GM23338 (cell line): Measurements from ENCODE around the gene MT1B. TPM values are rescaled to one million over a fixed set of nuclear protein-coding genes. Genes with fewer than 3 reads are reported as not detected.
A peak's percentile ranks its signal among the peaks of the same experiment; 100 is the strongest.

ENCODE experiments used
- ATAC-seq: fragments of 200-7000 bp; cut with Tn5 transposase; 3 replicates; pipeline ENCODE4 v1.9.1; 2020
- DNase-seq: peaks from one replicate; pipeline ENCODE4 v3.0.0-alpha.2; 2015; ENCODE audit warnings: low spot score
- H2AFZ ChIP-seq: fragments of 200-600 bp; sonication (generic); 2 replicates; pipeline ENCODE4 v1.8.0; 2016; ENCODE audit warnings: antibody characterized with exemption, mild to moderate bottlenecking, moderate library complexity
- H3F3A ChIP-seq: fragments of 200-600 bp; sonication (generic); replicated peaks from 2 replicates; pipeline ENCODE4 v1.8.0; 2017; ENCODE audit warnings: antibody characterized with exemption, mixed run types, low read depth
- H3K27ac ChIP-seq: fragments of 200-600 bp; sonication (generic); 2 replicates; pipeline ENCODE4 v1.6.1; 2016; ENCODE audit warnings: low read depth
- H3K27me3 ChIP-seq: fragments of 200-600 bp; sonication (generic); 2 replicates; pipeline ENCODE4 v1.8.0; 2016; ENCODE audit warnings: mild to moderate bottlenecking, mixed run types, moderate library complexity; ENCODE audit not compliant: insufficient read depth
- H3K36me3 ChIP-seq: fragments of 200-600 bp; sonication (generic); 2 replicates; pipeline ENCODE4 v1.8.0; 2016; ENCODE audit warnings: mild to moderate bottlenecking; ENCODE audit not compliant: insufficient read depth
- H3K4me1 ChIP-seq: fragments of 200-600 bp; sonication (generic); 2 replicates; pipeline ENCODE4 v1.8.0; 2016; ENCODE audit warnings: mild to moderate bottlenecking, moderate library complexity; ENCODE audit not compliant: insufficient read depth
- H3K4me2 ChIP-seq: fragments of 200-600 bp; sonication (generic); 2 replicates; pipeline ENCODE4 v1.7.1; 2017; ENCODE audit warnings: mixed run types
- H3K4me3 ChIP-seq: fragments of 200-600 bp; sonication (generic); 2 replicates; pipeline ENCODE4 v1.6.1; 2016; ENCODE audit warnings: mixed run types
- H3K79me2 ChIP-seq: fragments of 200-600 bp; sonication (generic); replicated peaks from 2 replicates; pipeline ENCODE4 v1.8.0; 2017; ENCODE audit warnings: mild to moderate bottlenecking; ENCODE audit not compliant: insufficient read depth
- H3K9me2 ChIP-seq: fragments of 200-600 bp; sonication (generic); 2 replicates; pipeline ENCODE4 v1.8.0; 2017; ENCODE audit not compliant: insufficient read depth
- H4K20me1 ChIP-seq: fragments of 200-600 bp; sonication (generic); replicated peaks from 2 replicates; pipeline ENCODE4 v1.8.0; 2017; ENCODE audit warnings: mild to moderate bottlenecking; ENCODE audit not compliant: insufficient read depth
- H3K27ac Mint-ChIP-seq: 2 replicates; pipeline ENCODE4 v1.8.0; 2020; ENCODE audit warnings: inconsistent platforms, mild to moderate bottlenecking, moderate library complexity, mixed read lengths
- H3K27me3 Mint-ChIP-seq: 3 replicates; pipeline ENCODE4 v1.8.0; 2022; ENCODE audit warnings: low read depth, mild to moderate bottlenecking, moderate library complexity, mixed read lengths, inconsistent platforms; ENCODE audit not compliant: insufficient read depth, poor library complexity
- H3K36me3 Mint-ChIP-seq: 3 replicates; pipeline ENCODE4 v1.8.0; 2021; ENCODE audit warnings: low read depth, mild to moderate bottlenecking, inconsistent platforms, moderate library complexity, mixed read lengths
- H3K4me1 Mint-ChIP-seq: 3 replicates; pipeline ENCODE4 v1.8.0; 2020; ENCODE audit warnings: mild to moderate bottlenecking, inconsistent platforms, mixed read lengths
- H3K4me3 Mint-ChIP-seq: 3 replicates; pipeline ENCODE4 v1.8.0; 2021; ENCODE audit warnings: moderate library complexity, mild to moderate bottlenecking, inconsistent platforms, mixed read lengths
- H3K9me3 Mint-ChIP-seq: 3 replicates; pipeline ENCODE4 v1.8.0; 2020; ENCODE audit warnings: moderate library complexity, mild to moderate bottlenecking, inconsistent platforms, mixed read lengths
- CREB1 ChIP-seq: fragments of 250-450 bp; sonication (Bioruptor Pico); IDR thresholded peaks from 2 replicates; pipeline ENCODE4 v1.5.0; 2020; ENCODE audit warnings: low read depth, mild to moderate bottlenecking, moderate library complexity
- EZH2 ChIP-seq: fragments of 200-600 bp; sonication (generic); IDR thresholded peaks from one replicate; pipeline ENCODE4 v1.8.0; 2017; ENCODE audit warnings: antibody characterized with exemption, mild to moderate bottlenecking, low read depth; ENCODE audit not compliant: unreplicated experiment
- EZH2phosphoT487 ChIP-seq: fragments of 200-600 bp; sonication (generic); IDR thresholded peaks from one replicate; pipeline ENCODE4 v1.8.1; 2018; ENCODE audit warnings: antibody characterized with exemption; ENCODE audit not compliant: unreplicated experiment
- JUNB ChIP-seq: IDR thresholded peaks from one replicate; pipeline ENCODE4 v1.6.1; 2016; ENCODE audit warnings: antibody characterized with exemption; ENCODE audit not compliant: unreplicated experiment
- NANOG ChIP-seq: IDR thresholded peaks from 2 replicates; pipeline ENCODE4 v1.6.1; 2016; ENCODE audit warnings: antibody characterized with exemption, borderline replicate concordance
- POLR2AphosphoS5 ChIP-seq: IDR thresholded peaks from 2 replicates; pipeline ENCODE4 v1.6.1; 2016; ENCODE audit warnings: antibody characterized with exemption, low read depth
- ZNF114 ChIP-seq: fragments of 250-450 bp; sonication (Bioruptor Pico); IDR thresholded peaks from 2 replicates; pipeline ENCODE4 v1.5.0; 2020; ENCODE audit warnings: mild to moderate bottlenecking, moderate library complexity
- ZNF462 ChIP-seq: fragments of 250-450 bp; sonication (Bioruptor Pico); IDR thresholded peaks from 2 replicates; pipeline ENCODE4 v1.5.0; 2020; ENCODE audit warnings: mild to moderate bottlenecking, moderate library complexity
- polyA plus RNA-seq: library from polyadenylated mRNA; unstranded; fragments of >200 nt; fragmentation: Nextera tagmentation; extraction: Ambion mirVana; gene quantifications from 2 replicates; pipeline ENCODE4 v1.2.1, GENCODE V29; 2016
- total RNA-seq: library from RNA; depleted of rRNA; stranded (reverse); fragments of >200 nt; shearing (Covaris generic); gene quantifications from 2 replicates; pipeline ENCODE4 v1.2.3, GENCODE V29; 2014

Gene MT1B
- total and polyA plus RNA-seq, 2 experiments from 2014 or later = not detected

GRCh38 chr16:56606071-56606475 lies 45.6 kb upstream of the MT1B start (continued):
- TF ChIP-seq ZNF462 (CRISPR knock-in tag) = no peak
- no peak for TF ChIP-seq JUNB
- no peak for TF ChIP-seq CREB1 (CRISPR knock-in tag)
- TF ChIP-seq EZH2phosphoT487 = no peak
- TF ChIP-seq NANOG = no peak
- TF ChIP-seq EZH2 = no peak
- TF ChIP-seq POLR2AphosphoS5 = no peak
- no peak for TF ChIP-seq ZNF114

- Histone ChIP-seq H3K79me2 (no peaks in the 10 kb centered on the region), H3K36me3 (no peaks in the 10 kb centered on the region), H3K27ac (no peak overlapping the region), H3K9me2 (no peaks in the 10 kb centered on the region), H3K4me3 (peak overlapping the region; percentile 26; the same call in 1 of the 2 replicates), H2AFZ (0 out of 2 replicates have a peak overlapping the region, but pooled peaks have one; percentile 69), H4K20me1 (no peaks in the 10 kb centered on the region), H3F3A (peaks cover 14% of the 10 kb centered on the region; the same call in 1 of the 2 replicates), H3K4me2 (peak overlapping the region; percentile 74; the same call in 1 of the 2 replicates), H3K27me3 (peaks cover 59% of the 10 kb centered on the region), H3K4me1 (peaks cover 22% of the 10 kb centered on the region)
- DNase-seq (no peak), ATAC-seq (no peak)
- Mint-ChIP-seq H3K27me3 (peaks cover 43% of the 10 kb centered on the region), H3K9me3 (no peaks in the 10 kb centered on the region), H3K36me3 (peaks cover 9% of the 10 kb centered on the region; the same call in 2 of the 3 replicates), H3K27ac (no peak overlapping the region), H3K4me1 (peaks cover 34% of the 10 kb centered on the region), H3K4me3 (no peak overlapping the region; the same call in 2 of the 3 replicates)
- TF ChIP-seq ZNF462 (CRISPR knock-in tag) = no peak
Observed at GRCh38 chr16:56606476-56607108, 45.1 kb upstream of the MT1B start.
